Stimulated activated CD8-positive, alpha-beta memory T cell treated with anti-CD3 and anti-CD28 coated beads, Interleukin-15, amount 100 ng/mL, for 48 hours (primary cell): ENCODE results near the gene AK1.
"Not testable (repeated sequence)": the region's sequence is repeated elsewhere in the genome, so short reads cannot be mapped to it uniquely, and the experiment has no call there.

Experiments used
- DNase-seq, 2 donors: peaks; one replicate each; pipeline ENCODE4 v3.0.0-alpha.2; 2020; ENCODE audit warnings: low read depth in 2 of 2

The AK1 gene

GRCh38 chr9:127884976-127885490 is 7.6 kb upstream of the AK1 start:
- no peak for DNase-seq

GRCh38 chr9:127884427-127884911 is 7.0 kb upstream of the AK1 start:
- DNase-seq = no peak

DNA sequence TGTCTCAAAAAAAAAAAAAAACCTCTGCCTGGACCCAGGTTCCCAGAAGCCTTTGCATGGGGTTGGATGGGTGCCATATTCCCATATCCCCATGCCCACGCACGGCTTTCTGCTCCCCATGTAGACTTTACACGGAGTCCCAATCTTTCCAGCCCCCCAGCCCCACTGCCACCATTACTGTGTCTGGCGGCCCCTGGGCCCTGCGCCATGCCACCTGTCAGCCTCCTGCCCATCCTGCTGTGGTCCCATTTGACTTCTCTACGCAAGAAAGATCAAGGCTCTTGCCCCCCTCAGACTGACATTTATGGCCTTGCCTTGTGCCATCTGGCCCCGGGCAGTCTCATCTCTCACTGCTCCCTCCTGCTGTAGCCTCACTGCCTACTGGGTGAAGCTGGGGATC is 6.5 kb upstream of the AK1 start:
- DNase-seq = no peak

- DNase-seq = not testable (repeated sequence)
Observed at GRCh38 chr9:127881715-127882114, 4.2 kb upstream of the AK1 start.

GRCh38 chr9:127880143-127880542 is 2.7 kb upstream of the AK1 start:
- DNase-seq = no peak

DNA sequence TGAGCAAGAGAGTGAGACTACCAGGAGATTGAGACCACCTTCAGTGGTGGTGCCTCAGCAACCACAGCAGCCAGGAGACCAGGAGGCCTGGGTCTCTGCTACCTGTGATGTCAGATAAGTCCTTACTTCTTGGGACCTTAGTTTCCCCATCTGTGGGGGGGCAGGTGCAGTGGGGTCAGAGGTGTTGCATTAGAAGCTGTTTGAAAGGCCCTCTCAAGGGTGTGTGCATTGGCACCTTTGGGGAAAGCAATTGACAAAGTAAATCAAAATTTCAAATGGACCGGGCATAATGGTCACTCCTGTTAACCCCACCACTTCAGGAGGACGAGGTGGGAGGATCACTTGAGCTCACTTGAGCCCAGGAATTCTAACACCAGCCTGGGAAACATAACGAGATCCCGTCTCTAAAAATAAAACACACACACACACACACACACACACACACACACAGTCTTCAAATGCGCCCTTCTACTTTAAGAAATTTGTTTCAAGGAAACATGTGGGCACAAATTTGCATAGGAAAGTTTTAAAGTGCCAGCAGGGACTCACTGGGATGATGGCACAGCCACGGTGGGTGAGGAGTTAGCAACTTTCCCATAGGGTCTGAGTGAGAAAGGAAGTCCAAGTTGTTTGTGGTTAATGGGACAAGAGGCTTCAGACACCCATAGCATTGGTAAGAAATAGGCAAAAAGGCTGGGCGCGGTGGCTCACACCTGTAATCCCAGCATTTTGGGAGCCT is 1.3 kb upstream of the AK1 start:
- no peak for DNase-seq

DNA sequence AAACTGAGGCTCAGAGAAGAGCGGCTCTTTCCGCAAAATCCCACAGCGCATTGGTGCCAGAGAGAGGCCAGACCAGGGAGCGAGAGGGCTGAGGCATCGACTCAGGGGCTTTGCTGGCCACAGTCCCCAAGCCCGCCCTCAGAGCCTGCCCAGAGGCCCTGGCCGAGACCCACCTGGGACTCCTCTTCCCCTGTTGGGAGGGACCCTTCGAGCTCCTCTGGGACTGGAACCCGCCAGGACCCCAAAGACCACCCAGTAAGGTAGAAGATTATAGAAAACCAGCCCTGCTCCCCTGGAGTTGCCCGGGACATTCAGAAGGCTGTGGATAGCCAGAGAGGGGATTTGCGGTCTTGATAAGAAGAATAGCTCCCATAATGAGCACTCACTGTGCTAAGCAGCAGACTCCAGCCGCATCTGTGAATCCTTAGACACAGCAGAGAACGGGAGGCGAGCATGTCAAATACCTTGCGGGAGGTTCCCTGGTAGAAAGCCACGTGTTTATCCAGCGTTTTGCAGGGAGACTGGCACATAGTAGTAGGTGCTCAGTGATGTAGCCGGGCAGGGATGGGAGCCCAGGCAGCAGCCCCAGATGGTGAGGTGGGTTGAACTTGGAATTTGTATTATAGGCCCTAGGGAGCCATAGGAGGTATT is 651 bp upstream of the AK1 start:
- no peak for DNase-seq

GRCh38 chr9:127876764-127877562 is 512 bp downstream of the AK1 start:
- DNase-seq = no peak

DNA sequence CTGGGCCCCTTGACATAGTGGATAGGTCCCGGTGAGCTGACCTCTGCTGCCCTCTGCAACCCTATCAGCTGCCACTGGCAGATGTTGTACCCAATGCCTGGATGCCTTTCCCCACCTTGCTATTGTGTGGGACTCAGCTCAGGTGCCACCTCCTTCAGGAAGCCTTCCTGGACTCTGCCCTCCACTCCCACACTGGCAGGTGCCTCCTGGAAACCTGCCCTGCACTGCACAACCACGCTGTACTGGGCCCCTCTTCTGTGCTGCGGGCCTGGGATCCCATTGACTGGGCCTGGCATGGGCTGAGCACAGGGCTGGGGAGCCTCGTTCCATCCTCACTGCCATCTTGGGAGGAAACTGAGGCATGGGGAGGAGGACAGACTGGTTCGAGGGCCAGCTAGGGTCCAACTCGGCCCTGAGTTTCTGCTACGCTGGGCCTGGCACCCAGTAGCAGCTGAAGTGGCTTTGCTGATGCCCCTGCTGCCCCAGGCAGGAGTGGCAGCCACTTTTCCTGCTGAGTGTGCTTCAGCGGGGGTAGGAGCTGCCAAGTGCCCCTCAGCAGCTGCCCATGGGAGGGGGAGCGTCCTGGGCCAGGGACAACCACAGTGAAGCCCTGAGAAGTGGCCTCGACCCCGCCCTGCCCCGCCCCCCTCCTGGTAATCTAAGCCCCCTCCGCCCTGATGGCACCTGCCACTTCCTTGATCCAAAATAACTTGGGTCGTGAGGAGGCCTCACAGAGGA is 1.3 kb downstream of the AK1 start:
- no peak for DNase-seq

GRCh38 chr9:127875306-127875966 is 2.0 kb downstream of the AK1 start:
- no peak for DNase-seq

DNA sequence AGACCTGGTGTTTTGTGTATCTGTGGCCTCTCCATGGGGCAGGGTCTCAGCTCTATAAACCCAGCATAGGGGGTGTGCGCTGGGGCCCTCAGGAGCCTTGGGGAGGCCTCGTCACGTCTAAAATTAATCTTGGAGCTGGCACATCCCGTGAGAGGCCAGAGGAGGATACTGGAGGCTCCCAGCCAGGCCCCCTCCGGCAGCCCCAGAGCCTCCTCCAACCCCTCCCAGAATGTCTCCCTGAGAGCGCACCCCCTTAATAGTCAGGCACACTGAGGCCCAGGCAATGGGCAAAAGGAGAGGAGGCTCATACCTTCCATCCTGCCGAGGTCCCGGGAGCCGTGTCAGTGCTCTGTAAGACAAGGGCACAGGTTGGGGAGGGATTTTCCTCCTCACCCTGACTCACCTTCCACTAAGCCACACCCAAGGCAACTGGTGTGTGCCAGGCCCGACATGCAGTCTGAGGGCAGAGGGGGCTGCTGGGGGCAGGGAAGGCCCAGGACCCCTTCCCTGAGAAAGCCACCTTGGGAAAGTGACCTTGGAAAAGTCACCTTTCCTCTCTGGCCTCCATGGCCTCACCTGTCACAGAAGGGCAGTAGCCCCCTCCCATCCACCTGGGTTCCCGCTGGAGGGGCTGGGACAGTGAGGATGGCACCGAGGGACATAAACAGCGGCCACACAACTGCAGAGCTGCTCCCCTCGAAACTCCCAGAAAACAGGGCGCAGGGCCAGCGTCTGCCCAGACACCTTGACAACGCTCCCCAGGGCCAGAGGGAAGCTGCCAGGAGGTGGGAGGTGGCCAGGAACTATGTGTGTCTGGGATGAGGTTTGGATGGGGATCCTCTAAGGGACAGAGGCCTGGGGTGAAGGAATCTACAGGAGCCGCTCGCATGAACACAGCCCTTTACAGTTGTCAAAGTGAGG is 2.9 kb downstream of the AK1 start:
- DNase-seq = no peak

- no peak for DNase-seq
Observed at GRCh38 chr9:127873886-127874285, 3.6 kb downstream of the AK1 start.

GRCh38 chr9:127873223-127873691 is 4.2 kb downstream of the AK1 start:
- no peak for DNase-seq

GRCh38 chr9:127872369-127873222 is 4.9 kb downstream of the AK1 start:
- no peak for DNase-seq

GRCh38 chr9:127871531-127871930 is 5.9 kb downstream of the AK1 start:
- DNase-seq = no peak

- DNase-seq = no peak
Observed at GRCh38 chr9:127870887-127871286, 6.6 kb downstream of the AK1 start.

- not testable (repeated sequence) for DNase-seq
Observed at GRCh38 chr9:127870153-127870491, 7.4 kb downstream of the AK1 start.

DNA sequence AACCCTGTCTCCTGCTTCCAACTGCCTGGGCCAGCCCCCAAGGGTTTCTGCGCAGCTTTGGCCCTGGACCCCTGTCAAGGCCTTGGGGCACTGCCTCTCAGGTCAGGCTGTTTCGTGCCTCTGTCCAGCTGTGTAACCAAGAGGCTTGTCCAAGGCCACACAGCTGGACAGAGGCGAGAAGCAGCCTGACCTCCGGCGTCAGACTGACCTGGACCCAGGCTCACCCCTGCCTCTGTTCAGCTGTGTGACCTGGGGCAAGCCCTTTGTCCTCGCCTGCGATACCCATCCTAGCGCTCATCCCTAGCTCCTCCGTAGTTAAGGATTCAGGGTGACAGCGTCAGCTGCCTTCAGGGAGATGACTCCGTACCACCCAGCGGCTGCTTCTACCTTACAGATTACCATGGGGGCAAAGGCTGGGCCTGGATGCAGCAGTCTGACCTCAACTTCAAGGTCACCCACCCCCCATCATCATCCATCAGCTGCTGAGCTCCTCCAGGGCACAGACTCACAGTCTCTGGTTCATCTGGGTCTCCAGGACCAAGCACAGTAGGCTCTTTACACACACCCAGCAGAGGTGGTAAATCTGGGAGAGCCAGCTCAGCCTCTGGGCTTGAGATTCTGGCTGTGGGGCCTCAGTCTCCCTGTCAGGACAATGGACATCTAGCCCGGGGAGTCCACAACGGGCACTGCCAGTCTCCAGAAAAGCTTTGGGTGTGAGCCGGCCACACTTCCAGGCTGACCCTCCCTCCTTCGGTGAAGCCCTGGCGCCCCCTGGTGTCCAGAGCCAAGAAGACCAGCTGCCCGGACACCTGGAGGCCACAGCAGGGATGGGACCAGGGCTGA is 7.9 kb downstream of the AK1 start:
- peak; percentile 64 to 70 for DNase-seq
